HepG2 (cell line): ENCODE data around the gene USP7. TPM values are rescaled to one million over a fixed set of nuclear protein-coding genes. Genes with fewer than 3 reads are reported as not detected.
A peak's percentile ranks its signal among the peaks of the same experiment; 100 is the strongest.

ENCODE experiments used
- ARID4A ChIP-seq: sonication (generic); formaldehyde crosslinking; IDR thresholded peaks from 2 replicates; pipeline ENCODE4 v1.5.0; 2020; ENCODE audit warnings: mild to moderate bottlenecking, missing genetic modification reagents, borderline replicate concordance
- HNF4A ChIP-seq: sonication (generic); formaldehyde crosslinking; IDR thresholded peaks from 2 replicates; pipeline ENCODE4 v1.4.0; 2020; ENCODE audit warnings: missing genetic modification reagents
- MAFF ChIP-seq: IDR thresholded peaks from 2 replicates; pipeline ENCODE4 v1.6.1; 2011; ENCODE audit warnings: low read depth, low read length, improper control_type of control experiment
- NR2F2 ChIP-seq: IDR thresholded peaks from 2 replicates; pipeline ENCODE4 v1.6.1; 2012; ENCODE audit warnings: low read depth, inconsistent platforms, borderline replicate concordance
- PHF21A ChIP-seq: sonication (generic); formaldehyde crosslinking; IDR thresholded peaks from 2 replicates; pipeline ENCODE4 v1.5.0; 2020; ENCODE audit warnings: mild to moderate bottlenecking, missing genetic modification reagents
- PRDM15 ChIP-seq: sonication (generic); formaldehyde crosslinking; IDR thresholded peaks from 2 replicates; pipeline ENCODE4 v1.4.0; 2020; ENCODE audit warnings: missing genetic modification reagents
- RAD21 ChIP-seq: fragments of 450-650 bp; formaldehyde crosslinking; IDR thresholded peaks from 2 replicates; pipeline ENCODE4 v1.5.0; 2020; ENCODE audit warnings: mild to moderate bottlenecking
- ZBTB2 ChIP-seq: sonication (generic); formaldehyde crosslinking; IDR thresholded peaks from 2 replicates; pipeline ENCODE4 v1.8.0; 2022; ENCODE audit warnings: low read depth, missing genetic modification reagents
- ZMYM3 ChIP-seq: sonication (generic); formaldehyde crosslinking; IDR thresholded peaks from 2 replicates; pipeline ENCODE4 v1.5.1; 2020; ENCODE audit warnings: mild to moderate bottlenecking, missing genetic modification reagents
- ZMYM4 ChIP-seq: sonication (generic); formaldehyde crosslinking; IDR thresholded peaks from 2 replicates; pipeline ENCODE4 v1.8.1; 2023; ENCODE audit warnings: mild to moderate bottlenecking, missing genetic modification reagents
- ZNF687 ChIP-seq: sonication (generic); formaldehyde crosslinking; IDR thresholded peaks from 2 replicates; pipeline ENCODE4 v1.5.1; 2020; ENCODE audit warnings: mild to moderate bottlenecking, missing genetic modification reagents, moderate library complexity
- ZSCAN20 ChIP-seq: sonication (generic); formaldehyde crosslinking; IDR thresholded peaks from 2 replicates; pipeline ENCODE4 v1.4.0; 2020; ENCODE audit warnings: missing genetic modification reagents, mild to moderate bottlenecking, borderline replicate concordance
- polyA plus RNA-seq, 8 experiments: library from polyadenylated mRNA; depleted of rRNA in 3 of 8; stranded (reverse) in 7 of 8; unstranded in 1 of 8; fragments of >200 nt; fragmentation: Illumina TruSeq in 4 of 8; extraction: Trizol in 4 of 8; gene quantifications; 2 replicates each; pipeline versions ENCODE4 v1.2.1 to v1.2.3, GENCODE V29; 2011 to 2016; ENCODE audit warnings: low read depth in 4 of 8, missing spikeins in 1 of 8, mixed read lengths in 1 of 8; ENCODE audit not compliant: insufficient read depth in 1 of 8
- total RNA-seq, 5 experiments: library from RNA; depleted of rRNA; stranded (reverse); fragments of >200 nt; fragmentation: Illumina TruSeq; extraction: Trizol; gene quantifications; 2 replicates each; pipeline ENCODE4 v1.2.3, GENCODE V29; 2016; ENCODE audit warnings: low read depth in 1 of 5
- TF ChIP-seq, protein P1 (sequence below): sonication (generic); formaldehyde crosslinking; IDR thresholded peaks from 2 replicates; pipeline ENCODE4 v1.8.0; 2022; ENCODE audit warnings: missing genetic modification reagents, low read depth, mild to moderate bottlenecking, borderline replicate concordance

USP7 gene
- total and polyA plus RNA-seq, 2 of the 13 experiments (the other 11 are each of a cell fraction or from before 2014, with no cell fraction given): 52.5 to 173 TPM

DNA sequence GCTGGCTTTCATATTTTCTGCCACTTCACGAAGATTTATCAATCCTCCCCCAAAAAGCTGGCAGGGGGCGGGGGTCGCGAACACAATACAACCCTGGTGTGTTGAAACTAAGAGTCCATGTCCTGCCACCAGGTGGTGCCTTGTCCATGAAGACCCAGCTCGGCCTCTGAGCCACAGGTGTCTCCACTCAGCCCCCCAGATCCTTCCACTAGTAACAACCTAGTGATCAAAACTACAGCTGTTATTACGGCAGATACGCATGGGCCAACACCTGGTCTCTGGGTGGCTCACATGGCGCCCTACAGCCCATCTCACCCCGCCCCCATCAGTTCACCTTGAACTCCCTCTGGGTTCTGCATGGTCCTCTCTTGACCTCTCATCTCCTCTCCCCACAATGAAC is 27.7 kb downstream of the USP7 start (continued):
- peak; percentile 26; the same call in 1 of the 2 replicates for TF ChIP-seq ARID4A (CRISPR knock-in tag)
- peak; percentile 36; the same call in 1 of the 2 replicates for TF ChIP-seq ZMYM3 (CRISPR knock-in tag)
- peak; percentile 39; the same call in 1 of the 2 replicates for TF ChIP-seq ZNF687 (CRISPR knock-in tag)
- TF ChIP-seq PHF21A: peak; percentile 16; the same call in 1 of the 2 replicates
- TF ChIP-seq PRDM15: no peak
- no peak for TF ChIP-seq ZSCAN20 (CRISPR knock-in tag)
- TF ChIP-seq ZMYM4 (CRISPR knock-in tag): no peak
- peak; percentile 61 for TF ChIP-seq RAD21 (CRISPR knock-in tag)
- TF ChIP-seq NR2F2: no peak
- TF ChIP-seq MAFF: no peak
- TF ChIP-seq HNF4A (CRISPR knock-in tag): no peak
- TF ChIP-seq ZBTB2 (CRISPR knock-in tag): no peak
- TF ChIP-seq, protein P1, sequence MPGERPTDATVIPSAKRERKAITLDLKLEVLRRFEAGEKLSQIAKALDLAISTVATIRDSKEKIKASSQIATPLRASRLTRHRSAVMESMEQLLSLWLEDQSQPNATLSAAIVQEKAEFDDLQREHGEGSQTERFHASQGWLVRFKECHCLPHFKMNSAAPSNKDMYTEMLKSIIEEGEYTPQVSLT: no peak
